GM03348 (cell line): ENCODE data around the gene EEF1AKMT4.

Source experiments
- DNase-seq: peaks from one replicate; pipeline ENCODE4 v3.0.0; 2012; ENCODE audit warnings: low spot score

Gene EEF1AKMT4

GRCh38 chr3:184298759-184299487 lies 49.5 kb downstream of the EEF1AKMT4 start, which contains the start of gene PSMD2:
PSMD2 (plus strand) TSS chr3:184299241; CDS start chr3:184299267, 26 bp downstream.
- DNase-seq = peak; percentile 99

GRCh38 chr3:184299488-184300377 lies 50.3 kb downstream of the EEF1AKMT4 start:
- peak; percentile 41 for DNase-seq

GRCh38 chr3:184300378-184300720 lies 50.9 kb downstream of the EEF1AKMT4 start:
- no peak for DNase-seq

GRCh38 chr3:184305577-184305976 lies 56.1 kb downstream of the EEF1AKMT4 start:
- DNase-seq = no peak

- no peak for DNase-seq
Measured at GRCh38 chr3:184306341-184306972, 57.0 kb downstream of the EEF1AKMT4 start.

- DNase-seq = no peak
Measured at GRCh38 chr3:184307915-184308314, 58.4 kb downstream of the EEF1AKMT4 start.
